HepG2 (cell line): Measurements from ENCODE around the gene MGARP. TPM values are rescaled to one million over a fixed set of nuclear protein-coding genes. Genes with fewer than 3 reads are reported as not detected.

Source experiments
- FOXO1 ChIP-seq: sonication (generic); formaldehyde crosslinking; IDR thresholded peaks from 2 replicates; pipeline ENCODE4 v1.4.0; 2020; ENCODE audit warnings: missing genetic modification reagents
- GZF1 ChIP-seq: sonication (generic); formaldehyde crosslinking; IDR thresholded peaks from 2 replicates; pipeline ENCODE4 v1.5.1; 2020; ENCODE audit warnings: mild to moderate bottlenecking, missing genetic modification reagents
- HDAC1 ChIP-seq: sonication (generic); formaldehyde crosslinking; IDR thresholded peaks from 2 replicates; pipeline ENCODE4 v1.5.1; 2020; ENCODE audit warnings: mild to moderate bottlenecking, missing genetic modification reagents
- MYC ChIP-seq: sonication (generic); formaldehyde crosslinking; IDR thresholded peaks from 2 replicates; pipeline ENCODE4 v1.9.0; 2021; ENCODE audit warnings: missing genetic modification reagents, borderline replicate concordance
- MZF1 ChIP-seq: sonication (generic); formaldehyde crosslinking; IDR thresholded peaks from 2 replicates; pipeline ENCODE4 v1.8.1; 2023; ENCODE audit warnings: mild to moderate bottlenecking, missing genetic modification reagents, borderline replicate concordance
- PHB2 ChIP-seq: fragments of 450-650 bp; IDR thresholded peaks from 2 replicates; pipeline ENCODE4 v1.6.1; 2018; ENCODE audit not compliant: partially characterized antibody
- SP1 ChIP-seq, 2 experiments: fragments of 450-650 bp in 1 of 2; sonication (generic) in 1 of 2; formaldehyde crosslinking in 1 of 2; IDR thresholded peaks; 2 replicates each; pipeline versions ENCODE4 v1.4.0 to v1.6.1; 2016 to 2020; ENCODE audit warnings: missing genetic modification reagents in 1 of 2
- ZNF143 ChIP-seq: sonication (generic); formaldehyde crosslinking; IDR thresholded peaks from 2 replicates; pipeline ENCODE4 v1.4.0; 2020; ENCODE audit warnings: missing genetic modification reagents
- ZNF230 ChIP-seq: sonication (generic); formaldehyde crosslinking; IDR thresholded peaks from 2 replicates; pipeline ENCODE4 v1.4.0; 2020; ENCODE audit warnings: mild to moderate bottlenecking, missing genetic modification reagents
- ZNF562 ChIP-seq: sonication (generic); formaldehyde crosslinking; IDR thresholded peaks from 2 replicates; pipeline ENCODE4 v1.8.0; 2022; ENCODE audit warnings: missing genetic modification reagents, borderline replicate concordance
- ZNF569 ChIP-seq: sonication (generic); formaldehyde crosslinking; IDR thresholded peaks from 2 replicates; pipeline ENCODE4 v1.5.0; 2020; ENCODE audit warnings: mild to moderate bottlenecking, missing genetic modification reagents, moderate library complexity, borderline replicate concordance
- ZNF644 ChIP-seq: IDR thresholded peaks from 2 replicates; pipeline ENCODE4 v1.6.1; 2016; ENCODE audit warnings: low read depth
- ZNF703 ChIP-seq: sonication (generic); formaldehyde crosslinking; IDR thresholded peaks from 2 replicates; pipeline ENCODE4 v1.5.1; 2020; ENCODE audit warnings: missing genetic modification reagents, mild to moderate bottlenecking, moderate library complexity, borderline replicate concordance
- ZNF713 ChIP-seq: sonication (generic); formaldehyde crosslinking; IDR thresholded peaks from 2 replicates; pipeline ENCODE4 v1.4.0; 2020; ENCODE audit warnings: mild to moderate bottlenecking, missing genetic modification reagents
- ZNF816 ChIP-seq: sonication (generic); formaldehyde crosslinking; IDR thresholded peaks from 2 replicates; pipeline ENCODE4 v1.8.0; 2022; ENCODE audit warnings: missing genetic modification reagents, mild to moderate bottlenecking, borderline replicate concordance
- polyA plus RNA-seq, 8 experiments: library from polyadenylated mRNA; depleted of rRNA in 3 of 8; stranded (reverse) in 7 of 8; unstranded in 1 of 8; fragments of >200 nt; fragmentation: Illumina TruSeq in 4 of 8; extraction: Trizol in 4 of 8; gene quantifications; 2 replicates each; pipeline versions ENCODE4 v1.2.1 to v1.2.3, GENCODE V29; 2011 to 2016; ENCODE audit warnings: low read depth in 4 of 8, missing spikeins in 1 of 8, mixed read lengths in 1 of 8; ENCODE audit not compliant: insufficient read depth in 1 of 8
- total RNA-seq, 5 experiments: library from RNA; depleted of rRNA; stranded (reverse); fragments of >200 nt; fragmentation: Illumina TruSeq; extraction: Trizol; gene quantifications; 2 replicates each; pipeline ENCODE4 v1.2.3, GENCODE V29; 2016; ENCODE audit warnings: low read depth in 1 of 5
- TF ChIP-seq, protein P1 (sequence below): sonication (generic); formaldehyde crosslinking; IDR thresholded peaks from 2 replicates; pipeline ENCODE4 v1.5.1; 2020; ENCODE audit warnings: mild to moderate bottlenecking, moderate library complexity, missing genetic modification reagents
- TF ChIP-seq, protein P2 (sequence below): sonication (generic); formaldehyde crosslinking; IDR thresholded peaks from 2 replicates; pipeline ENCODE4 v1.4.0; 2020; ENCODE audit warnings: low read depth, missing genetic modification reagents
- TF ChIP-seq, protein P3 (sequence below): sonication (generic); formaldehyde crosslinking; IDR thresholded peaks from 2 replicates; pipeline ENCODE4 v1.5.1; 2020; ENCODE audit warnings: mild to moderate bottlenecking, missing genetic modification reagents
- TF ChIP-seq, protein P4 (sequence below): sonication (generic); formaldehyde crosslinking; IDR thresholded peaks from 2 replicates; pipeline ENCODE4 v1.4.0; 2020; ENCODE audit warnings: missing genetic modification reagents

Gene MGARP
- total and polyA plus RNA-seq, 2 of the 13 experiments (the other 11 are each of a cell fraction or from before 2014, with no cell fraction given) = 0.11 to 0.13 TPM

DNA sequence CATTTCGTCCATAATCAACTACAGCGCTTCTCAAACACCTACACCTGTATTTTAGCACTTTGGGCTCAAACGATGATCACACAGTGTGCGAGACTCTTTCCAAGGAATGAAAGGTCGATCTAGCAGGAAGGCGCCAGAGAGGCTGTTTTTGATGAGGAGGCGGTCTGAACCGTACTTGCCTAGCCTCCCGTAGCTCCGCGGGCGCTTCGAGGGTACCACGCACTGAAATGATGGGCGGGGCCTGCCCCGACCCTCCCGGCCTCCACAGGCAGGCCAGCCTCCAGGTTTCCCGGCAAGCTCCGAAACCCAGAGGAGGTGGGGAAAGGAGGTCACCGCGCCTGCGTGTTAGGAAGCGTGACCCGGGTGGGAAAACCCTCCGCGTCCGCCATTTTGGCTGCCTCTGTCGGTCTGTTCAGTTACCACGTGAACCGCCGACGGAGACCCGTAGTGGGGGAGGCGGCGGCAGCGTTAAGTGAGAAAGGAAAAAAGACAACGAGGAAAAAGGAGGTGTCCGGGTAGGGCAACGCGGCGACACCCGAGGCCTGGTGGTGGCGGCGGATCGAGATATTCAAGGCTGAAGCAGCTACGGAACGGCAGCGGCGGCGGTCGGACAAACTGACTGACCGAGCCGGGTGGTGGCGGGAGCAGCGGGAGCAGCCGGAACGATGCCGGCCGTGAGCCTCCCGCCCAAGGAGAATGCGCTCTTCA, 21.2 kb upstream of the MGARP start, which contains the start of gene NAA15 (continued):
- no peak for TF ChIP-seq SP1 (IDR thresholded peaks at IDR 0.05)
- TF ChIP-seq SP1 (CRISPR knock-in tag; IDR thresholded peaks at IDR 0.05) = peak; percentile 89
- peak; percentile 87 for TF ChIP-seq ZNF143 (CRISPR knock-in tag)
- TF ChIP-seq PHB2 = no peak
- no peak for TF ChIP-seq ZNF562 (CRISPR knock-in tag)
- no peak; the same call in 1 of the 2 replicates for TF ChIP-seq FOXO1 (CRISPR knock-in tag)
- TF ChIP-seq, protein P1, sequence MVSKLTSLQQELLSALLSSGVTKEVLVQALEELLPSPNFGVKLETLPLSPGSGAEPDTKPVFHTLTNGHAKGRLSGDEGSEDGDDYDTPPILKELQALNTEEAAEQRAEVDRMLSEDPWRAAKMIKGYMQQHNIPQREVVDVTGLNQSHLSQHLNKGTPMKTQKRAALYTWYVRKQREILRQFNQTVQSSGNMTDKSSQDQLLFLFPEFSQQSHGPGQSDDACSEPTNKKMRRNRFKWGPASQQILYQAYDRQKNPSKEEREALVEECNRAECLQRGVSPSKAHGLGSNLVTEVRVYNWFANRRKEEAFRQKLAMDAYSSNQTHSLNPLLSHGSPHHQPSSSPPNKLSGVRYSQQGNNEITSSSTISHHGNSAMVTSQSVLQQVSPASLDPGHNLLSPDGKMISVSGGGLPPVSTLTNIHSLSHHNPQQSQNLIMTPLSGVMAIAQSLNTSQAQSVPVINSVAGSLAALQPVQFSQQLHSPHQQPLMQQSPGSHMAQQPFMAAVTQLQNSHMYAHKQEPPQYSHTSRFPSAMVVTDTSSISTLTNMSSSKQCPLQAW = peak; percentile 72; the same call in 1 of the 2 replicates
- TF ChIP-seq, protein P2, sequence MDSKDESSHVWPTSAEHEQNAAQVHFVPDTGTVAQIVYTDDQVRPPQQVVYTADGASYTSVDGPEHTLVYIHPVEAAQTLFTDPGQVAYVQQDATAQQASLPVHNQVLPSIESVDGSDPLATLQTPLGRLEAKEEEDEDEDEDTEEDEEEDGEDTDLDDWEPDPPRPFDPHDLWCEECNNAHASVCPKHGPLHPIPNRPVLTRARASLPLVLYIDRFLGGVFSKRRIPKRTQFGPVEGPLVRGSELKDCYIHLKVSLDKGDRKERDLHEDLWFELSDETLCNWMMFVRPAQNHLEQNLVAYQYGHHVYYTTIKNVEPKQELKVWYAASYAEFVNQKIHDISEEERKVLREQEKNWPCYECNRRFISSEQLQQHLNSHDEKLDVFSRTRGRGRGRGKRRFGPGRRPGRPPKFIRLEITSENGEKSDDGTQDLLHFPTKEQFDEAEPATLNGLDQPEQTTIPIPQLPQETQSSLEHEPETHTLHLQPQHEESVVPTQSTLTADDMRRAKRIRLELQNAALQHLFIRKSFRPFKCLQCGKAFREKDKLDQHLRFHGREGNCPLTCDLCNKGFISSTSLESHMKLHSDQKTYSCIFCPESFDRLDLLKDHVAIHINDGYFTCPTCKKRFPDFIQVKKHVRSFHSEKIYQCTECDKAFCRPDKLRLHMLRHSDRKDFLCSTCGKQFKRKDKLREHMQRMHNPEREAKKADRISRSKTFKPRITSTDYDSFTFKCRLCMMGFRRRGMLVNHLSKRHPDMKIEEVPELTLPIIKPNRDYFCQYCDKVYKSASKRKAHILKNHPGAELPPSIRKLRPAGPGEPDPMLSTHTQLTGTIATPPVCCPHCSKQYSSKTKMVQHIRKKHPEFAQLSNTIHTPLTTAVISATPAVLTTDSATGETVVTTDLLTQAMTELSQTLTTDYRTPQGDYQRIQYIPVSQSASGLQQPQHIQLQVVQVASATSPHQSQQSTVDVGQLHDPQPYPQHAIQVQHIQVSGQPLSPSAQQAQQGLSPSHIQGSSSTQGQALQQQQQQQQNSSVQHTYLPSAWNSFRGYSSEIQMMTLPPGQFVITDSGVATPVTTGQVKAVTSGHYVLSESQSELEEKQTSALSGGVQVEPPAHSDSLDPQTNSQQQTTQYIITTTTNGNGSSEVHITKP (CRISPR knock-in tag) = 0 out of 2 replicates have a peak, but pooled peaks have one; percentile 49
- TF ChIP-seq, protein P3, sequence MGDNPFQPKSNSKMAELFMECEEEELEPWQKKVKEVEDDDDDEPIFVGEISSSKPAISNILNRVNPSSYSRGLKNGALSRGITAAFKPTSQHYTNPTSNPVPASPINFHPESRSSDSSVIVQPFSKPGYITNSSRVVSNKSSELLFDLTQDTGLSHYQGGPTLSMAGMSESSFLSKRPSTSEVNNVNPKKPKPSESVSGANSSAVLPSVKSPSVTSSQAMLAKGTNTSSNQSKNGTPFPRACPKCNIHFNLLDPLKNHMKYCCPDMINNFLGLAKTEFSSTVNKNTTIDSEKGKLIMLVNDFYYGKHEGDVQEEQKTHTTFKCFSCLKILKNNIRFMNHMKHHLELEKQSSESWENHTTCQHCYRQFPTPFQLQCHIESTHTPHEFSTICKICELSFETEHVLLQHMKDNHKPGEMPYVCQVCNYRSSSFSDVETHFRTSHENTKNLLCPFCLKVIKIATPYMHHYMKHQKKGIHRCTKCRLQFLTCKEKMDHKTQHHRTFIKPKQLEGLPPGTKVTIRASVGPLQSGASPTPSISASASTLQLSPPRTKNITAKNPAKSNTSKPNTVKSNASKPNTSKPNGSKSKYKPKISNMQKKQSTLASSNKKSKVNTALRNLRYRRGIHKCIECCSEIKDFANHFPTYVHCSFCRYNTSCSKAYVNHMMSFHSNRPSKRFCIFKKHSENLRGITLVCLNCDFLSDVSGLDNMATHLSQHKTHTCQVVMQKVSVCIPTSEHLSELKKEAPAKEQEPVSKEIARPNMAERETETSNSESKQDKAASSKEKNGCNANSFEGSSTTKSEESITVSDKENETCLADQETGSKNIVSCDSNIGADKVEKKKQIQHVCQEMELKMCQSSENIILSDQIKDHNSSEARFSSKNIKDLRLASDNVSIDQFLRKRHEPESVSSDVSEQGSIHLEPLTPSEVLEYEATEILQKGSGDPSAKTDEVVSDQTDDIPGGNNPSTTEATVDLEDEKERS (CRISPR knock-in tag) = no peak
- TF ChIP-seq HDAC1 (CRISPR knock-in tag) = peak; percentile 75
- TF ChIP-seq ZNF713 (CRISPR knock-in tag) = no peak
- TF ChIP-seq MZF1 = no peak
- peak; percentile 99 for TF ChIP-seq MYC (CRISPR knock-in tag)
- TF ChIP-seq ZNF816 = no peak
- TF ChIP-seq ZNF569 (CRISPR knock-in tag) = no peak
- peak; percentile 13; the same call in 1 of the 2 replicates for TF ChIP-seq GZF1 (CRISPR knock-in tag)
- no peak for TF ChIP-seq ZNF703 (CRISPR knock-in tag)
- no peak for TF ChIP-seq ZNF644
- TF ChIP-seq ZNF230 (CRISPR knock-in tag) = no peak
- TF ChIP-seq, protein P4, sequence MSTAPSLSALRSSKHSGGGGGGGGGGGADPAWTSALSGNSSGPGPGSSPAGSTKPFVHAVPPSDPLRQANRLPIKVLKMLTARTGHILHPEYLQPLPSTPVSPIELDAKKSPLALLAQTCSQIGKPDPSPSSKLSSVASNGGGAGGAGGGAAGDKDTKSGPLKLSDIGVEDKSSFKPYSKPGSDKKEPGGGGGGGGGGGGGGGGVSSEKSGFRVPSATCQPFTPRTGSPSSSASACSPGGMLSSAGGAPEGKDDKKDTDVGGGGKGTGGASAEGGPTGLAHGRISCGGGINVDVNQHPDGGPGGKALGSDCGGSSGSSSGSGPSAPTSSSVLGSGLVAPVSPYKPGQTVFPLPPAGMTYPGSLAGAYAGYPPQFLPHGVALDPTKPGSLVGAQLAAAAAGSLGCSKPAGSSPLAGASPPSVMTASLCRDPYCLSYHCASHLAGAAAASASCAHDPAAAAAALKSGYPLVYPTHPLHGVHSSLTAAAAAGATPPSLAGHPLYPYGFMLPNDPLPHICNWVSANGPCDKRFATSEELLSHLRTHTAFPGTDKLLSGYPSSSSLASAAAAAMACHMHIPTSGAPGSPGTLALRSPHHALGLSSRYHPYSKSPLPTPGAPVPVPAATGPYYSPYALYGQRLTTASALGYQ (CRISPR knock-in tag) = no peak; the same call in 1 of the 2 replicates
